ENCODE measurements around the gene SLC15A4. TPM values are rescaled to one million over a fixed set of nuclear protein-coding genes. Genes with fewer than 3 reads are reported as not detected.
A peak's percentile ranks its signal among the peaks of the same experiment; 100 is the strongest.

SLC15A4 gene
- total and polyA plus RNA-seq, 2 of the 13 experiments (the other 11 are each of a cell fraction or from before 2014, with no cell fraction given) = 17.3 to 22.7 TPM

DNA sequence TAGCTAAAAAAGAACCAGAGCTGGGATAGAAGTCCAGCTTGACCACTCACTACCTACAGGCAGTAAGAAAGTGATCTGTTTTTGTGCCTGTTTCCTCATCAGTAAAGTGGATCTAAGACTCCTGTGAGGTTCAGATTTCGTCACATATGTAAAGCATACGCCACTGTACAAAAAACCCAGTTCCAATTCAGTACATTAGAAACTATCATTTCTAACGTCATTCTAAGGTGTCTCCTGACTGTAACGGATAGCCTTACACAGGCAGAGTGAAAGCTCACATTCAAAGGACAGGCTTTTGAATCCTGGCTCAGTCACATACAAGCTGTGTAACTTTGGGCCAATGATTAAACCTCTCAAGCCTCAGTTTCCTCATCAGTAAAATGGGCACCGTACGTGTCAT lies 3.5 kb downstream of the SLC15A4 start:
- TF ChIP-seq, protein P1, sequence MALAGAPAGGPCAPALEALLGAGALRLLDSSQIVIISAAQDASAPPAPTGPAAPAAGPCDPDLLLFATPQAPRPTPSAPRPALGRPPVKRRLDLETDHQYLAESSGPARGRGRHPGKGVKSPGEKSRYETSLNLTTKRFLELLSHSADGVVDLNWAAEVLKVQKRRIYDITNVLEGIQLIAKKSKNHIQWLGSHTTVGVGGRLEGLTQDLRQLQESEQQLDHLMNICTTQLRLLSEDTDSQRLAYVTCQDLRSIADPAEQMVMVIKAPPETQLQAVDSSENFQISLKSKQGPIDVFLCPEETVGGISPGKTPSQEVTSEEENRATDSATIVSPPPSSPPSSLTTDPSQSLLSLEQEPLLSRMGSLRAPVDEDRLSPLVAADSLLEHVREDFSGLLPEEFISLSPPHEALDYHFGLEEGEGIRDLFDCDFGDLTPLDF (CRISPR knock-in tag; IDR thresholded peaks at IDR 0.05) = no peak
- TF ChIP-seq ZNF629 (CRISPR knock-in tag; conservative IDR thresholded peaks at IDR 0.05) (peak; percentile 78), ZNF354B (CRISPR knock-in tag; IDR thresholded peaks at IDR 0.05) (no peak)
- no peak overlapping the region for H2AFZ ChIP-seq (ENCODE audit: low read length)
- no peaks in the 10 kb centered on the region for H3K9me3 ChIP-seq (ENCODE audit: low read length)
- no peak overlapping the region for H3K4me3 ChIP-seq (replicated peaks in 1 of 3; ENCODE audit: insufficient read depth in 1 of 3, low read depth in 2 of 3, low read length in 3 of 3)
- intact Hi-C loops (cut with micrococcal nuclease; ENCODE audit: unreplicated experiment) (no loop called here), in situ Hi-C loops (cut with HindIII; ENCODE audit: extremely low pct_ligation_motif_present, low pct_unique_long_range_greater_than_20kb) (no loop called here)
- FAIRE-seq (no peak), DNase-seq (ENCODE audit: low spot score) (no peak), ATAC-seq (no peak)
- no peak overlapping the region for H3K4me2 ChIP-seq (ENCODE audit: low read depth, low read length)
- peaks cover 14% of the 10 kb centered on the region for H4K20me1 ChIP-seq (ENCODE audit: insufficient read depth, low read length)
- H3K4me1 ChIP-seq (ENCODE audit: insufficient read depth, low read length) = peaks cover 52% of the 10 kb centered on the region
- H3K9ac ChIP-seq (ENCODE audit: insufficient read depth, low read depth, low read length) = no peak overlapping the region
- H3K27ac ChIP-seq (ENCODE audit: extremely low read length, insufficient read depth, low read length) = no peak overlapping the region
- H3K36me3 ChIP-seq (replicated peaks in 1 of 2; ENCODE audit: control insufficient read depth in 1 of 2, insufficient read depth in 2 of 2, low read length in 2 of 2) = peaks cover 0 to 11% of the 10 kb centered on the region in 2 experiments; a peak in 4 of 5 replicates
- BruUV-seq (replicated peaks) = no TSS peak
- ChIA-PET POLR2A (no interaction called here), CTCF (ENCODE audit: low intra/inter-chr PET ratio, low total read pairs) (no interaction called here)
- 92% methylated on average over 6 of the region's 6 CpGs for WGBS (ENCODE audit: low lambda C conversion rate)
- peaks cover 67% of the 10 kb centered on the region for H3K79me2 ChIP-seq (ENCODE audit: insufficient read depth, low read length)
- no peaks in the 10 kb centered on the region for H3K27me3 ChIP-seq (ENCODE audit: control insufficient read depth in 1 of 2, insufficient read depth in 2 of 2, low read length in 2 of 2)

GRCh38 chr12:128819293-128820144 lies 4.2 kb downstream of the SLC15A4 start:
- H3K4me1 ChIP-seq (ENCODE audit: insufficient read depth, low read length) = peaks cover 45% of the 10 kb centered on the region
- ATAC-seq (no peak), FAIRE-seq (no peak), DNase-seq (ENCODE audit: low spot score) (no peak)
- peaks cover 14% of the 10 kb centered on the region for H4K20me1 ChIP-seq (ENCODE audit: insufficient read depth, low read length)
- H3K36me3 ChIP-seq (replicated peaks in 1 of 2; ENCODE audit: control insufficient read depth in 1 of 2, insufficient read depth in 2 of 2, low read length in 2 of 2) = peaks cover 2 to 18% of the 10 kb centered on the region in 2 experiments; a peak in 4 of 5 replicates
- no peaks in the 10 kb centered on the region for H3K27me3 ChIP-seq (ENCODE audit: control insufficient read depth in 1 of 2, insufficient read depth in 2 of 2, low read length in 2 of 2)
- H3K9me3 ChIP-seq (ENCODE audit: low read length) = no peaks in the 10 kb centered on the region
- H3K27ac ChIP-seq (ENCODE audit: extremely low read length, insufficient read depth, low read length) = no peak overlapping the region
- no peak overlapping the region for H2AFZ ChIP-seq (ENCODE audit: low read length)
- no peak overlapping the region for H3K4me3 ChIP-seq (replicated peaks in 1 of 3; ENCODE audit: insufficient read depth in 1 of 3, low read depth in 2 of 3, low read length in 3 of 3)
- no peak overlapping the region for H3K4me2 ChIP-seq (ENCODE audit: low read depth, low read length)
- POLR2A ChIA-PET = no interaction called here
- no peak for TF ChIP-seq SP4 (CRISPR knock-in tag; IDR thresholded peaks at IDR 0.05)
- in situ Hi-C loops (cut with HindIII; ENCODE audit: extremely low pct_ligation_motif_present, low pct_unique_long_range_greater_than_20kb) = no loop called here
- no TSS peak for BruUV-seq (replicated peaks)
- intact Hi-C loops (cut with micrococcal nuclease; ENCODE audit: unreplicated experiment) = no loop called here
- peaks cover 75% of the 10 kb centered on the region for H3K79me2 ChIP-seq (ENCODE audit: insufficient read depth, low read length)
- WGBS (ENCODE audit: low lambda C conversion rate) = 92% methylated on average over 15 of the region's 16 CpGs
- CTCF ChIA-PET (ENCODE audit: low intra/inter-chr PET ratio, low total read pairs) = no interaction called here
- no peak overlapping the region for H3K9ac ChIP-seq (ENCODE audit: insufficient read depth, low read depth, low read length)
